Neural cell (in vitro differentiated cells): Measurements from ENCODE around the gene GPLD1.

Experiments
- RAD21 ChIP-seq: fragments of 450-650 bp; conservative IDR thresholded peaks from 2 replicates; pipeline ENCODE4 v1.6.1; 2014; ENCODE audit warnings: antibody characterized with exemption, mild to moderate bottlenecking, moderate library complexity
- TF ChIP-seq, protein P1 (sequence below): fragments of 450-650 bp; IDR thresholded peaks from 2 replicates; pipeline ENCODE4 v1.5.1; 2014; ENCODE audit warnings: antibody characterized with exemption, mild to moderate bottlenecking, moderate library complexity; ENCODE audit not compliant: poor library complexity, severe bottlenecking

DNA sequence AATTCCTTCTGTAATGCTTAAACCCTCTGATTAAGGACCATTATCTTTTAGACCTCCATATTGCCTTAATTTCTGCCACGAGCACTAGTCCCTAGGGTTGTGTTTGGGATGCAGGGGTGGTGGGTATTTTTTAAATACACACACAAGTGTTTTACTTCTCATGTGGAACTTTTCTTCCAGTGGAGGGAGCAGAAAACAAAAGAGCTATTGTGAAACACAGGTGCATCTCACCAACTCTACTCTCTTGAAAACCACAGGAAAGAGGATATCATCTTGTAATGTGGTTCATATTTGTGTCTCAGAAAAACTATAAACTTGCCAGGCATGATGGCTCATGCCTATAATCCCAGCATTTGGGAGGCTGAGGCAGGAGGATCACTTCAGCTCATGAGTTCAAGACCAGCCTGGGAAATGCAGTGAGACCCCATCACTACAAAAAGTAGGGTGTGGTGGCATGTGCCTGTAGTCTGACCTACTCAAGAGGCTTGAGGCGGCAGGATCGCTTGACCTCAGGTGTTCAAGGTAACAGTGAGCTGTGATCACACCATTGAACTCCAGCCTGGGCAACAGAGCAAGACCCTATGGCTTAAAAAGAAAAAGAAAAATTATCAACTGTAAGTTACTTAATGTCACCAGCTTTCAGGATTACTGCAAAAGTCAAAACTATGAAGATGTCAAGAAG is 49.4 kb downstream of the GPLD1 start:
- no peak for TF ChIP-seq RAD21
- TF ChIP-seq, protein P1, sequence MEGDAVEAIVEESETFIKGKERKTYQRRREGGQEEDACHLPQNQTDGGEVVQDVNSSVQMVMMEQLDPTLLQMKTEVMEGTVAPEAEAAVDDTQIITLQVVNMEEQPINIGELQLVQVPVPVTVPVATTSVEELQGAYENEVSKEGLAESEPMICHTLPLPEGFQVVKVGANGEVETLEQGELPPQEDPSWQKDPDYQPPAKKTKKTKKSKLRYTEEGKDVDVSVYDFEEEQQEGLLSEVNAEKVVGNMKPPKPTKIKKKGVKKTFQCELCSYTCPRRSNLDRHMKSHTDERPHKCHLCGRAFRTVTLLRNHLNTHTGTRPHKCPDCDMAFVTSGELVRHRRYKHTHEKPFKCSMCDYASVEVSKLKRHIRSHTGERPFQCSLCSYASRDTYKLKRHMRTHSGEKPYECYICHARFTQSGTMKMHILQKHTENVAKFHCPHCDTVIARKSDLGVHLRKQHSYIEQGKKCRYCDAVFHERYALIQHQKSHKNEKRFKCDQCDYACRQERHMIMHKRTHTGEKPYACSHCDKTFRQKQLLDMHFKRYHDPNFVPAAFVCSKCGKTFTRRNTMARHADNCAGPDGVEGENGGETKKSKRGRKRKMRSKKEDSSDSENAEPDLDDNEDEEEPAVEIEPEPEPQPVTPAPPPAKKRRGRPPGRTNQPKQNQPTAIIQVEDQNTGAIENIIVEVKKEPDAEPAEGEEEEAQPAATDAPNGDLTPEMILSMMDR, result no peak
